ENCODE measurements around the gene XKRX.

XKRX gene

GRCh38 chrX:100931218-100931924, 2.7 kb upstream of the XKRX start:
- Mint-ChIP-seq H3K9me3 (no peaks in the 10 kb centered on the region), H3K27me3 (peaks cover 0 to 13% of the 10 kb centered on the region in 2 donors), H3K4me3 (peak overlapping the region in 1 of 2 donors; percentile 7), H3K4me1 (ENCODE audit: low read depth in 2 of 2) (peaks cover 0 to 8% of the 10 kb centered on the region in 2 donors), H3K27ac (no peak overlapping the region), H3K36me3 (ENCODE audit: insufficient read depth) (peaks cover 3% of the 10 kb centered on the region)
- ATAC-seq (replicated peaks) = no peak
- DNase-seq = no peak

- no peak for DNase-seq
- no peaks in the 10 kb centered on the region for H3K9me3 Mint-ChIP-seq
- ATAC-seq (replicated peaks) = no peak
- no peak overlapping the region for H3K4me3 Mint-ChIP-seq
- peaks cover 0 to 8% of the 10 kb centered on the region in 2 donors for H3K4me1 Mint-ChIP-seq (ENCODE audit: low read depth in 2 of 2)
- H3K27ac Mint-ChIP-seq = no peak overlapping the region
- H3K27me3 Mint-ChIP-seq = peaks cover 0 to 2% of the 10 kb centered on the region in 2 donors
- peaks cover 3% of the 10 kb centered on the region for H3K36me3 Mint-ChIP-seq (ENCODE audit: insufficient read depth)
Measured at GRCh38 chrX:100926453-100926852, 2.3 kb downstream of the XKRX start.

- no peaks in the 10 kb centered on the region for H3K9me3 Mint-ChIP-seq
- peaks cover 0 to 2% of the 10 kb centered on the region in 2 donors for H3K4me1 Mint-ChIP-seq (ENCODE audit: low read depth in 2 of 2)
- DNase-seq (no peak), ATAC-seq (replicated peaks) (no peak)
- H3K4me3 Mint-ChIP-seq = no peak overlapping the region
- peaks cover 3% of the 10 kb centered on the region for H3K36me3 Mint-ChIP-seq (ENCODE audit: insufficient read depth)
- H3K27me3 Mint-ChIP-seq = no peaks in the 10 kb centered on the region
- H3K27ac Mint-ChIP-seq = no peak overlapping the region
Measured at GRCh38 chrX:100924375-100924774, 4.3 kb downstream of the XKRX start.

GRCh38 chrX:100915562-100915961, 13.2 kb downstream of the XKRX start:
- Mint-ChIP-seq H3K27ac (no peak overlapping the region), H3K36me3 (ENCODE audit: insufficient read depth) (no peaks in the 10 kb centered on the region), H3K9me3 (no peaks in the 10 kb centered on the region), H3K4me3 (no peak overlapping the region), H3K4me1 (ENCODE audit: low read depth in 2 of 2) (no peaks in the 10 kb centered on the region), H3K27me3 (no peaks in the 10 kb centered on the region)
- no peak for ATAC-seq (replicated peaks)
- no peak for DNase-seq

GRCh38 chrX:100913111-100913510, 15.6 kb downstream of the XKRX start:
- no peak for ATAC-seq (replicated peaks)
- H3K4me3 Mint-ChIP-seq = no peak overlapping the region
- no peaks in the 10 kb centered on the region for H3K36me3 Mint-ChIP-seq (ENCODE audit: insufficient read depth)

GRCh38 chrX:100911731-100912130, 17.0 kb downstream of the XKRX start:
- H3K9me3 Mint-ChIP-seq = no peaks in the 10 kb centered on the region
- DNase-seq = no peak
- ATAC-seq (replicated peaks) = no peak
- no peaks in the 10 kb centered on the region for H3K27me3 Mint-ChIP-seq
- H3K36me3 Mint-ChIP-seq (ENCODE audit: insufficient read depth) = no peaks in the 10 kb centered on the region
- no peaks in the 10 kb centered on the region for H3K4me1 Mint-ChIP-seq (ENCODE audit: low read depth in 2 of 2)
- no peak overlapping the region for H3K27ac Mint-ChIP-seq
- no peak overlapping the region for H3K4me3 Mint-ChIP-seq

More at GRCh38 chrX:100913111-100913510, 15.6 kb downstream of the XKRX start:
- H3K27me3 Mint-ChIP-seq = no peaks in the 10 kb centered on the region
- no peak for DNase-seq
- no peaks in the 10 kb centered on the region for H3K4me1 Mint-ChIP-seq (ENCODE audit: low read depth in 2 of 2)
- no peak overlapping the region for H3K27ac Mint-ChIP-seq
- H3K9me3 Mint-ChIP-seq = no peaks in the 10 kb centered on the region

- no peaks in the 10 kb centered on the region for H3K9me3 Mint-ChIP-seq
- no peak overlapping the region for H3K27ac Mint-ChIP-seq
- no peaks in the 10 kb centered on the region for H3K4me1 Mint-ChIP-seq (ENCODE audit: low read depth in 2 of 2)
- no peak for DNase-seq
- no peak overlapping the region for H3K4me3 Mint-ChIP-seq
- no peaks in the 10 kb centered on the region for H3K27me3 Mint-ChIP-seq
- no peaks in the 10 kb centered on the region for H3K36me3 Mint-ChIP-seq (ENCODE audit: insufficient read depth)
- ATAC-seq (replicated peaks) = no peak
Measured at GRCh38 chrX:100905620-100906019, 23.1 kb downstream of the XKRX start.

GRCh38 chrX:100904433-100904832, 24.3 kb downstream of the XKRX start:
- Mint-ChIP-seq H3K27me3 (no peaks in the 10 kb centered on the region), H3K27ac (no peak overlapping the region), H3K4me1 (ENCODE audit: low read depth in 2 of 2) (no peaks in the 10 kb centered on the region), H3K9me3 (no peaks in the 10 kb centered on the region), H3K36me3 (ENCODE audit: insufficient read depth) (no peaks in the 10 kb centered on the region), H3K4me3 (no peak overlapping the region)
- DNase-seq = no peak
- no peak for ATAC-seq (replicated peaks)

GRCh38 chrX:100895365-100896075, 33.2 kb downstream of the XKRX start:
- ATAC-seq (replicated peaks) = no peak
- no peaks in the 10 kb centered on the region for H3K9me3 Mint-ChIP-seq
- H3K27ac Mint-ChIP-seq = no peak overlapping the region
- H3K4me1 Mint-ChIP-seq (ENCODE audit: low read depth in 2 of 2) = no peaks in the 10 kb centered on the region
- no peaks in the 10 kb centered on the region for H3K27me3 Mint-ChIP-seq
- H3K4me3 Mint-ChIP-seq = no peak overlapping the region
- DNase-seq = no peak
- H3K36me3 Mint-ChIP-seq (ENCODE audit: insufficient read depth) = no peaks in the 10 kb centered on the region

- DNase-seq (no peak), ATAC-seq (replicated peaks) (no peak)
- peaks cover 6 to 16% of the 10 kb centered on the region in 2 donors for H3K27me3 Mint-ChIP-seq
- H3K4me1 Mint-ChIP-seq (ENCODE audit: low read depth in 2 of 2) = no peaks in the 10 kb centered on the region
- no peak overlapping the region for H3K4me3 Mint-ChIP-seq
- no peaks in the 10 kb centered on the region for H3K36me3 Mint-ChIP-seq (ENCODE audit: insufficient read depth)
- no peak overlapping the region for H3K27ac Mint-ChIP-seq
- no peaks in the 10 kb centered on the region for H3K9me3 Mint-ChIP-seq
Measured at GRCh38 chrX:100883654-100884053, 45.1 kb downstream of the XKRX start.

- no peak overlapping the region for H3K4me3 Mint-ChIP-seq
- H3K4me1 Mint-ChIP-seq (ENCODE audit: low read depth in 2 of 2) = no peaks in the 10 kb centered on the region
- H3K9me3 Mint-ChIP-seq = no peaks in the 10 kb centered on the region
- H3K36me3 Mint-ChIP-seq (ENCODE audit: insufficient read depth) = no peaks in the 10 kb centered on the region
- ATAC-seq (replicated peaks) = no peak
- H3K27ac Mint-ChIP-seq = no peak overlapping the region
- peaks cover 6 to 8% of the 10 kb centered on the region in 2 donors for H3K27me3 Mint-ChIP-seq
- DNase-seq = no peak
Measured at GRCh38 chrX:100880368-100880767, 48.3 kb downstream of the XKRX start.

GRCh38 chrX:100874325-100874724, 54.4 kb downstream of the XKRX start, which contains the start of gene NOX1:
Gene NOX1, minus strand, starts transcription at chrX:100874359. Its CDS starts 220 bp downstream, at chrX:100874139.
- DNase-seq = no peak
- Mint-ChIP-seq H3K4me1 (ENCODE audit: low read depth in 2 of 2) (no peaks in the 10 kb centered on the region), H3K36me3 (ENCODE audit: insufficient read depth) (no peaks in the 10 kb centered on the region), H3K4me3 (no peak within 1 kb of the TSS), H3K27ac (no peak within 1 kb of the TSS), H3K27me3 (peaks cover 0 to 7% of the 10 kb centered on the region in 2 donors), H3K9me3 (no peaks in the 10 kb centered on the region)
- no peak for ATAC-seq (replicated peaks)

- Mint-ChIP-seq H3K27ac (no peak overlapping the region), H3K9me3 (no peaks in the 10 kb centered on the region), H3K4me3 (no peak overlapping the region), H3K27me3 (peaks cover 0 to 7% of the 10 kb centered on the region in 2 donors), H3K4me1 (ENCODE audit: low read depth in 2 of 2) (no peaks in the 10 kb centered on the region), H3K36me3 (ENCODE audit: insufficient read depth) (no peaks in the 10 kb centered on the region)
- ATAC-seq (replicated peaks) (no peak), DNase-seq (no peak)
Measured at GRCh38 chrX:100871594-100872560, 56.8 kb downstream of the XKRX start.

Data from effector memory CD8-positive, alpha-beta T cell (primary cell).